Neural progenitor cell (in vitro differentiated cells): Measurements from ENCODE around the gene DEDD. TPM values are rescaled to one million over a fixed set of nuclear protein-coding genes. Genes with fewer than 3 reads are reported as not detected.

Source experiments
- DNase-seq: peaks from one replicate; pipeline ENCODE4 v3.0.0-alpha.2; 2016; ENCODE audit warnings: low spot score
- H2AFZ ChIP-seq: fragments of 200-600 bp; sonication (generic); replicated peaks from 2 replicates; pipeline ENCODE4 v1.6.1; 2016; ENCODE audit warnings: antibody characterized with exemption
- H3F3A ChIP-seq: fragments of 200-600 bp; sonication (generic); 2 replicates; pipeline ENCODE4 v1.6.1; 2016; ENCODE audit warnings: antibody characterized with exemption, low read depth
- H3K27ac ChIP-seq: fragments of 200-600 bp; sonication (generic); 2 replicates; pipeline ENCODE4 v1.5.1; 2016; ENCODE audit warnings: mild to moderate bottlenecking
- H3K27me3 ChIP-seq: fragments of 200-600 bp; sonication (generic); 2 replicates; pipeline ENCODE4 v1.6.1; 2016; ENCODE audit warnings: mild to moderate bottlenecking, moderate library complexity
- H3K36me3 ChIP-seq: fragments of 200-600 bp; sonication (generic); 2 replicates; pipeline ENCODE4 v1.5.1; 2016
- H3K4me1 ChIP-seq: fragments of 200-600 bp; sonication (generic); 2 replicates; pipeline ENCODE4 v1.6.1; 2016; ENCODE audit warnings: mixed run types
- H3K4me2 ChIP-seq: fragments of 200-600 bp; sonication (generic); 2 replicates; pipeline ENCODE4 v1.6.1; 2016
- H3K4me3 ChIP-seq: fragments of 200-600 bp; sonication (generic); 2 replicates; pipeline ENCODE4 v1.5.1; 2016
- H3K79me2 ChIP-seq: fragments of 200-600 bp; sonication (generic); 2 replicates; pipeline ENCODE4 v1.6.1; 2016; ENCODE audit warnings: low read depth
- H3K9ac ChIP-seq: fragments of 200-600 bp; sonication (generic); 2 replicates; pipeline ENCODE4 v1.6.1; 2016
- H3K9me3 ChIP-seq: fragments of 200-600 bp; sonication (generic); 2 replicates; pipeline ENCODE4 v1.5.1; 2016; ENCODE audit warnings: low read depth
- H4K20me1 ChIP-seq: fragments of 200-600 bp; sonication (generic); 2 replicates; pipeline ENCODE4 v1.6.1; 2016; ENCODE audit warnings: low read depth
- H3K27ac Mint-ChIP-seq: 3 replicates; pipeline ENCODE4 v1.8.0; 2021; ENCODE audit warnings: mixed read lengths
- H3K27me3 Mint-ChIP-seq: 2 replicates; pipeline ENCODE4 v1.8.0; 2022; ENCODE audit warnings: low read depth, mild to moderate bottlenecking, inconsistent platforms, moderate library complexity, mixed read lengths; ENCODE audit not compliant: insufficient read depth
- H3K36me3 Mint-ChIP-seq: 3 replicates; pipeline ENCODE4 v1.8.0; 2021; ENCODE audit warnings: mixed read lengths
- H3K4me1 Mint-ChIP-seq: 3 replicates; pipeline ENCODE4 v1.8.0; 2021; ENCODE audit warnings: mixed read lengths
- H3K4me3 Mint-ChIP-seq: 3 replicates; pipeline ENCODE4 v1.8.0; 2021; ENCODE audit warnings: mild to moderate bottlenecking, moderate library complexity, mixed read lengths
- H3K9me3 Mint-ChIP-seq: 3 replicates; pipeline ENCODE4 v1.8.0; 2020; ENCODE audit warnings: mixed read lengths
- EZH2 ChIP-seq: fragments of 200-600 bp; sonication (generic); IDR thresholded peaks from 2 replicates; pipeline ENCODE4 v1.6.1; 2017; ENCODE audit warnings: antibody characterized with exemption, mild to moderate bottlenecking, moderate library complexity
- EZH2phosphoT487 ChIP-seq: fragments of 200-600 bp; sonication (generic); IDR thresholded peaks from 2 replicates; pipeline ENCODE4 v1.6.1; 2017; ENCODE audit warnings: antibody characterized with exemption
- total RNA-seq: library from RNA; depleted of rRNA; stranded (reverse); fragments of >200 nt; gene quantifications from 2 replicates; pipeline ENCODE4 v1.2.3, GENCODE V29; 2015; ENCODE audit warnings: low replicate concordance
- TF ChIP-seq, protein P1 (sequence below): fragments of 200-600 bp; sonication (generic); IDR thresholded peaks from 2 replicates; pipeline ENCODE4 v1.5.1; 2017; ENCODE audit warnings: antibody characterized with exemption, mild to moderate bottlenecking

The DEDD gene
- total RNA-seq, 1 donor from 2014 or later = 29.7 TPM

- no peak overlapping the region for H3K27ac Mint-ChIP-seq
- no peaks in the 10 kb centered on the region for H3K27me3 ChIP-seq
Observed at GRCh38 chr1:161145832-161146231, 13.4 kb upstream of the DEDD start.

DNA sequence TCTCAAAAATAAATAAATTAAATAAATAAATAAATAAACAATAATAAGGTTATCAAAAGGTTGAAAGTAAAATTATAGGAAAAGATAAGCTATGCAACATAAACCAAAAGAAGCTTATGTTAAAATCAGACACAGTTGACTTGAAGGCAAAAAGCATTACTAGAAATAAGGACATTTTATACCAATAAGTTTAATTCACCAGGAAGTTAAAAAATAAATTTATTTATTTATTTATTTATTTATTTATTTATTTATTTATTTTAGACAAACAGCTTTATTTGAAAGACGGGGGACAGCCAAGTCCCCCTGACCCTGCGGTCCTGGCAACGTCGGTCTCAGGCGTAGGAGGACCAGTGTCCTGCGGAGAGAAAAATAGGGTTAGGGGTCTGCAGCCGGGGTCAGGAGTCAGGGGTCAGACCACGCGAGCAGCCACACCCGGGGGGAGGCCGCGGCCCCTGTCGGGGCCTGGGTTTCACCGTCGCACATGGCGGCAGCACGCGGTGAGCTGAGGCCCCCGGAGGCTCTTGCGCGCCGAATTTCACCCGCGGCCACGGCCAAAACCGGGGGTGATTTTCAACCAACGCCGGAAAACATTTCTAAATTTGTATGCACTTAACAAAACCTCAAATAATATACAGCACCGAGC lies 8.4 kb upstream of the DEDD start:
- no peaks in the 10 kb centered on the region for H3K79me2 ChIP-seq
- H3K36me3 Mint-ChIP-seq = peaks cover 1% of the 10 kb centered on the region

More at GRCh38 chr1:161145832-161146231, 13.4 kb upstream of the DEDD start:
- Histone ChIP-seq H3K4me1 (peaks cover 4% of the 10 kb centered on the region), H3K27ac (no peak overlapping the region), H4K20me1 (no peaks in the 10 kb centered on the region), H3K36me3 (no peaks in the 10 kb centered on the region), H3F3A (no peaks in the 10 kb centered on the region), H3K4me3 (no peak overlapping the region), H3K79me2 (no peaks in the 10 kb centered on the region), H3K4me2 (no peak overlapping the region), H2AFZ (no peak overlapping the region), H3K9me3 (no peaks in the 10 kb centered on the region), H3K9ac (no peak overlapping the region)
- DNase-seq = no peak
- TF ChIP-seq EZH2 = no peak
- TF ChIP-seq EZH2phosphoT487 = no peak
- TF ChIP-seq, protein P1, sequence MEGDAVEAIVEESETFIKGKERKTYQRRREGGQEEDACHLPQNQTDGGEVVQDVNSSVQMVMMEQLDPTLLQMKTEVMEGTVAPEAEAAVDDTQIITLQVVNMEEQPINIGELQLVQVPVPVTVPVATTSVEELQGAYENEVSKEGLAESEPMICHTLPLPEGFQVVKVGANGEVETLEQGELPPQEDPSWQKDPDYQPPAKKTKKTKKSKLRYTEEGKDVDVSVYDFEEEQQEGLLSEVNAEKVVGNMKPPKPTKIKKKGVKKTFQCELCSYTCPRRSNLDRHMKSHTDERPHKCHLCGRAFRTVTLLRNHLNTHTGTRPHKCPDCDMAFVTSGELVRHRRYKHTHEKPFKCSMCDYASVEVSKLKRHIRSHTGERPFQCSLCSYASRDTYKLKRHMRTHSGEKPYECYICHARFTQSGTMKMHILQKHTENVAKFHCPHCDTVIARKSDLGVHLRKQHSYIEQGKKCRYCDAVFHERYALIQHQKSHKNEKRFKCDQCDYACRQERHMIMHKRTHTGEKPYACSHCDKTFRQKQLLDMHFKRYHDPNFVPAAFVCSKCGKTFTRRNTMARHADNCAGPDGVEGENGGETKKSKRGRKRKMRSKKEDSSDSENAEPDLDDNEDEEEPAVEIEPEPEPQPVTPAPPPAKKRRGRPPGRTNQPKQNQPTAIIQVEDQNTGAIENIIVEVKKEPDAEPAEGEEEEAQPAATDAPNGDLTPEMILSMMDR = no peak
- no peak overlapping the region for H3K4me3 Mint-ChIP-seq
- peaks cover 3% of the 10 kb centered on the region for H3K4me1 Mint-ChIP-seq
- H3K9me3 Mint-ChIP-seq = no peaks in the 10 kb centered on the region
- H3K27me3 Mint-ChIP-seq = peaks cover 3% of the 10 kb centered on the region
- H3K36me3 Mint-ChIP-seq = no peaks in the 10 kb centered on the region

GRCh38 chr1:161139766-161140165 lies 7.3 kb upstream of the DEDD start:
- Histone ChIP-seq H3K4me3 (no peak overlapping the region), H3K36me3 (no peaks in the 10 kb centered on the region), H3K27ac (no peak overlapping the region), H3K79me2 (peaks cover 6% of the 10 kb centered on the region), H3K4me2 (no peak overlapping the region), H3K9ac (no peak overlapping the region), H3K4me1 (no peaks in the 10 kb centered on the region), H3K9me3 (no peaks in the 10 kb centered on the region), H3F3A (peaks cover 6% of the 10 kb centered on the region), H2AFZ (no peak overlapping the region), H4K20me1 (no peaks in the 10 kb centered on the region), H3K27me3 (no peaks in the 10 kb centered on the region)
- H3K4me3 Mint-ChIP-seq = no peak overlapping the region
- H3K4me1 Mint-ChIP-seq = peaks cover 4% of the 10 kb centered on the region
- peak; percentile 56 for DNase-seq
- no peaks in the 10 kb centered on the region for H3K9me3 Mint-ChIP-seq
- TF ChIP-seq, protein P1 = peak; percentile 60
- TF ChIP-seq EZH2phosphoT487 = no peak
- no peaks in the 10 kb centered on the region for H3K27me3 Mint-ChIP-seq
- peaks cover 7% of the 10 kb centered on the region for H3K36me3 Mint-ChIP-seq
- H3K27ac Mint-ChIP-seq = no peak overlapping the region

More for the DNA sequence above, 8.4 kb upstream of the DEDD start:
- no peaks in the 10 kb centered on the region for H3K9me3 Mint-ChIP-seq
- peaks cover 6% of the 10 kb centered on the region for H3F3A ChIP-seq
- H3K4me3 Mint-ChIP-seq = no peak overlapping the region
- no peak overlapping the region for H3K9ac ChIP-seq
- H3K4me3 ChIP-seq = no peak overlapping the region
- H3K27ac Mint-ChIP-seq = no peak overlapping the region
- H3K27me3 Mint-ChIP-seq = no peaks in the 10 kb centered on the region
- H3K27ac ChIP-seq = no peak overlapping the region
- no peak for TF ChIP-seq EZH2phosphoT487
- TF ChIP-seq EZH2 = no peak
- TF ChIP-seq, protein P1 = no peak
- H4K20me1 ChIP-seq = no peaks in the 10 kb centered on the region
- H3K4me1 Mint-ChIP-seq = no peaks in the 10 kb centered on the region
- no peaks in the 10 kb centered on the region for H3K4me1 ChIP-seq
- H3K4me2 ChIP-seq = no peak overlapping the region
- no peak for DNase-seq
- H3K27me3 ChIP-seq = no peaks in the 10 kb centered on the region
- H3K36me3 ChIP-seq = no peaks in the 10 kb centered on the region
- H3K9me3 ChIP-seq = no peaks in the 10 kb centered on the region
- no peak overlapping the region for H2AFZ ChIP-seq
